IMR-90 (cell line): ENCODE results near the gene ZNF280B. TPM values are rescaled to one million over a fixed set of nuclear protein-coding genes. Genes with fewer than 3 reads are reported as not detected.

ENCODE experiments used
- polyA plus RNA-seq, 3 experiments: library from polyadenylated mRNA; depleted of rRNA; stranded (reverse); fragments of >200 nt; gene quantifications; 2 replicates each; pipeline ENCODE4 v1.2.3, GENCODE V29; 2012; ENCODE audit warnings: low replicate concordance in 1 of 3
- total RNA-seq: library from RNA; depleted of rRNA; stranded (reverse); fragments of >200 nt; gene quantifications from 2 replicates; pipeline ENCODE4 v1.2.3, GENCODE V29; 2012; rRNA removed

Gene ZNF280B
- total and polyA plus RNA-seq, 2 of the 4 experiments (the other 2 are of a cell fraction), result 0.65 to 1.4 TPM

Other genes with a start within 250 kb of the ZNF280B start
- gene ZNF280A, start 11.5 kb upstream of the ZNF280B start, total RNA-seq, result not detected in 2 replicates
- not detected in 2 replicates for gene ZNF280A, start 11.5 kb upstream of the ZNF280B start, polyA plus RNA-seq (2012; rRNA removed)
- not detected in 2 replicates for gene PRAME, start 50.5 kb upstream of the ZNF280B start, total RNA-seq
- gene PRAME, start 50.5 kb upstream of the ZNF280B start, polyA plus RNA-seq (2012; rRNA removed), result not detected in 2 replicates
- not detected in 2 replicates for gene GGTLC2, start 135.9 kb upstream of the ZNF280B start, total RNA-seq
- 0.09 TPM in 1 of 2 replicates, not detected in the other for gene GGTLC2, start 135.9 kb upstream of the ZNF280B start, polyA plus RNA-seq (2012; rRNA removed)